Mononuclear cell (primary cell): ENCODE results near the gene NDRG2. TPM values are rescaled to one million over a fixed set of nuclear protein-coding genes. Genes with fewer than 3 reads are reported as not detected.

Source experiments
- H3K27me3 ChIP-seq: 2 replicates; pipeline ENCODE4 v1.6.0; 2011; ENCODE audit warnings: low read length, control low read depth; ENCODE audit not compliant: insufficient read depth
- H3K4me1 ChIP-seq: 2 replicates; pipeline ENCODE4 v1.5.1; 2011; ENCODE audit warnings: mild to moderate bottlenecking, low read length, control low read depth; ENCODE audit not compliant: insufficient read depth
- H3K4me3 ChIP-seq: 2 replicates; pipeline ENCODE4 v1.5.1; 2011; ENCODE audit warnings: mild to moderate bottlenecking, low read length, moderate library complexity
- H3K9me3 ChIP-seq: 2 replicates; pipeline ENCODE4 v1.5.1; 2011; ENCODE audit warnings: low read depth, mild to moderate bottlenecking, control low read depth, low read length
- total RNA-seq: library from RNA; depleted of rRNA; stranded (reverse); fragments of >200 nt; gene quantifications from one replicate; pipeline ENCODE4 v1.2.3, GENCODE V29; 2012

The NDRG2 gene
- total RNA-seq, 1 donor, result 9.7 TPM

DNA sequence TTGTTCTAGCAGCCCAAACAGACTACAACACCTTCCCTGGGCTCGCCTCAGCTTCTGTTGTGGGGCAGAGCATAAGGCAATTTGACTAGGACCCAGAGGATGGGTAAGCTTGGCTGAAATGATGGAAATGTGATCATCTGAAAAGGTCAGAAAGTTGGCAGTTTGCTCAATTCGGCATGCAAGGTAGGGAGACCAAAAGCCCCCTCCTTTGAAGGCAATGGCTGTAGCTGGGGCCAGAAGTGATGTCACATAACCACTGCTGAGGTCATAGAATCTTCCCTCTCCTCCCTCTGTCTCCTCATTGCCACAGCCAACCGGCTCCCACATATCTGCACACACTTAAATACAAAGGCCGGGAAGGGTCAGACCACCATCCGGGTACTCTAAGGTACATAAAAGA is 5.1 kb upstream of the NDRG2 start, which contains the start of gene TPPP2:
TSS of gene TPPP2 (plus strand) at position 301 of the 400 bp plus-strand sequence. CDS start 365 bp downstream, outside the sequence.
- no peak within 1 kb of the TSS for H3K4me3 ChIP-seq
- peaks cover 3% of the 10 kb centered on the region for H3K4me1 ChIP-seq
- H3K27me3 ChIP-seq, result no peaks in the 10 kb centered on the region
- no peaks in the 10 kb centered on the region for H3K9me3 ChIP-seq

DNA sequence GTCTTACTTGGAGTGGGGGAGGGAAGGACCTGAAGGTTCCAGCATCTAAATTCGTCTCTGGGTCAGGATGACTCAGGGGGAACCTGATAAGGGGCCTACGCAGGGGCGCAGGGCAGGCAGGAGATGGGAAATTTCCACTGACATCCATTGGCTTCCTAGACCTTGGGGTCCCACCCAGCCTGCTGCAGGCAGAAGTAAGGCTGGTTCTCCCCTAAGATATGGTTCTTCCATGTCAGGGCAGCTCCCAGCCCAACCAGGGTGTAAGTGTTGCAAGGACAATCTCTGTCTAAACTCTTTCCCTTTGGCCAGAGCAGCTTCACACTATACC is 2.1 kb upstream of the NDRG2 start:
- no peak overlapping the region for H3K4me3 ChIP-seq
- no peaks in the 10 kb centered on the region for H3K9me3 ChIP-seq
- peaks cover 11% of the 10 kb centered on the region for H3K27me3 ChIP-seq
- H3K4me1 ChIP-seq, result peaks cover 21% of the 10 kb centered on the region

DNA sequence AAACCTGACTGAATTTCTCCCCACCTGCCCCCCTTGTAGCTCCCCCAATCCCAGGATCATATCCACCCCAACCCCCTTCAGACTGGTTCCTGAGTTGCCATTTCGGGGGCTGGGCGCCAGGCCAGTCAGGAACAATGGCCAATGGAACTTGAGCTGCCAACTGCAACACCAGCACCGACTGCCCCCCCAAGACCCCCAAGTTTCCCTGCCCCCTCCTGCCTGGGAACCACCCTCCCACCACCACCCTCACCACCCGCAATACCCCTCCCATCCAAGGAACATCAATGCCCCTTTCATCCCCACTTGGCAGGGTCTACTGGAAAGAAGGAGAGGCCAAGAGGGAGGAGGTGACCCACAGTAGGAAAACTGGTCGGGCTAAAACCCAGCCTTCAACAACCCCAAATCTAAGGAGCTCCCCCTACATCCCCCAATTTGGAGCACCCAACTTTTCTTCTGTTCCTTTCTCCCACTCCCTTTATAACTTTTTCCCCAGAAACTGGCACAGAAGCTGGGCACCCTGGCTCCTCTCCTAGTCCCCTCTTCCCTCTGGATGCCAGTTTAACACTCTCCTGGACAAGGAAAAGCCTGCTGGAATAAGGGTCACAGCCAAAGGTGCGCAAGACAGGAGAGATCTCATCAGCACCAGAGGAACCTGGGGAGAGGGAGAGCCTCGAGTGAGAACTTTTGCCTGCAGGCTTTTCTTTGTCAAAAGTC is 1.6 kb upstream of the NDRG2 start:
- Histone ChIP-seq H3K9me3 (no peaks in the 10 kb centered on the region), H3K4me1 (peaks cover 21% of the 10 kb centered on the region), H3K4me3 (no peak overlapping the region), H3K27me3 (peaks cover 11% of the 10 kb centered on the region)

DNA sequence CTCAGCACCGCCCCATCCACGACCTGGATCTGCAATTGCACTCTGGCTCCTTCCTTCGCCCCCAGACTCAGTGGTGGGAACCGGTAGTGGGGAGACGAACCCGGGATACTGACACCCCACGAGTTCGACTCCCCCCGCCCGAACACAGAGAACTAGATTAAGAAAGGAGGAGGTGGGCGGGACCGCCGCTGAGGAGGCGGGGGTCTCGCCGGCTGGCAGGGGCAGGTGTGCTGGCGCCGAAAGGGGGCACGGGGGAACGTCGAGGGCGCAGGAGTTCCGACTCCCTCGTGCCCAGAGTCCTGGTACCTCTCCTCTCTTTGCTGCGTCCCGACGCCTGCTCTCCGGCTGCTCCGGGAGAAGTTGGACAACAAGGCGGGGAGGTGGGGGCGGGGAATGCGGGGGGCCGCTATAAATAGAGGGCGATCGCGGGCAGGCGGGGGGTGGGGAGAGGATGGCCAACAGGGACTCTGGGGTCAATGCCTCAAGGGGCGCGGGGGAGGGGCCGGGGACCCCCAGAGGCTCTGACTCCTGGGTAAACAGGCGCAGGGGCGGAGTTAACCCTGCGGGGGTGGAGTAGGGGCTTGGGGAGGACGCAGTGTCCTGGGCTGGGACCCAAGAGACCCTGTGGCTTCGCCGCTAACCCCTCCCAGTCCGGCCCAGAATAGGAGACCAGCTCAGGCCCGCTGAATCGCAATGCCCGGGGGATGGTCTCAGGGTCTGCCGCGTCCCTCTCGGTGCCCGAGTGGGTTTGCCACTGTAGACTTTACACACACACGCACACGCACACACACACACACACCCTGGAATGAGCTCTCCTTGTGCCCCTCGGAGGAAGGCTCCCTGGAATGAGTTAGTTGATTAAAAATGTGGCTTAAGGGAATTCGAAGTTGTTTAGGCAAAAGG is 761 bp upstream of the NDRG2 start:
- Histone ChIP-seq H3K4me3 (peak overlapping the region; percentile 34), H3K9me3 (no peaks in the 10 kb centered on the region), H3K27me3 (peaks cover 11% of the 10 kb centered on the region), H3K4me1 (peaks cover 21% of the 10 kb centered on the region)

DNA sequence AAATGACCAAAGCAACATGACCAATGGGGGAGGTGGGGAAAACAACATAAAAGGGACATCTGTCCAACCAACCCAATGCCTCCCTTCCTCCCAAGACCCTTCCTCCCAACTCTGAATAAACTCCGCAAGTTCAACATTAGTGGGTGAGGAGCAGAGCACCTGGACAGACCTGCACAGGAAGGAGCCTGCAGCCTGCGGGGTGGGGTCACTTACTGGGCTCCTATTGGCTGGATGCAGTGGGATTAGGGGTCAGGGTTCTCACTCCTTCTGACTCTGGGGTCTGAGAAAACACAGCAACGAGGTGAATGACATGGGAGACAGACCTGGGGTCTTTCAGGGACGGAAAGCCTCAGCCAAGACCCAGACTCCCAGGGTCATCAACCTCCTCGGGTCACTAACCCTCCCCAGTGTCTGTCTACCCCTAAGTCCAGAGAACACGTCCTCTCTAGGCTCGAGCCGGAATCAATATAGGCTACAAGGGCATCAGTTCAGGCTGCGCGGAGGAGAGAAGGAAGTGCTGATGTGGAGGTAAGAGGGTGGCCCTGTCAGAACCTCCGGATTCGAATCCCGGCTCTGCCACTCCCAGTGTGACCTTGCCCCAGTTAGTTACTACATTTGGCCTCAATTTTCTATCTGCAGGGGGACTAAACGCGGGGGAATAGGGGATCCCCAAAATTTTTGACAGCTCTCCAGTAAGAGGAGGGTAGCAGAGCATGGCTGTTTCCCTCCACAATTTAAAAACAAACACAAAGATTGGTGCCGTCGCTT is 860 bp downstream of the NDRG2 start:
- Histone ChIP-seq H3K27me3 (peaks cover 11% of the 10 kb centered on the region), H3K9me3 (no peaks in the 10 kb centered on the region), H3K4me3 (peak overlapping the region; percentile 47), H3K4me1 (peaks cover 21% of the 10 kb centered on the region)

DNA sequence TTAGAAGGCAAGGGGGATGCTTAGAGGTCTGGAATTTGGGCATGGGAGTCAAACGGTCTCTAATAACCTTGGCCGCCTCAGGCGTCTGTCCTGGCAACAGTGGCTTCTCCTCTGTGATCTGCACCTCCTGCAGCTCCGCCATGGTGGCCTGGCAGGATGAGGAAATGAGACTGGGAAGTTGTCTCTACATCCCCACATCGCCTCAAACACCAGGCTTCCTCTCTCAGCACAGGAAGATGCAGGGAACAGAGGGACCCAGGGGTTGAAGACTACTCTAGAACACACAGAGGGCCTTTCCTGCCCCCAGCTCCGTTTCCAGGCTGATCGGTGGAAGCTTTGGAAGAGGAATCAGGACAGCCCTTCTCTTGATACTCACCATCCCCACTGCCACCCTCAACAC is 1.7 kb downstream of the NDRG2 start:
- Histone ChIP-seq H3K4me3 (no peak overlapping the region), H3K4me1 (peaks cover 21% of the 10 kb centered on the region), H3K9me3 (no peaks in the 10 kb centered on the region), H3K27me3 (peaks cover 11% of the 10 kb centered on the region)

DNA sequence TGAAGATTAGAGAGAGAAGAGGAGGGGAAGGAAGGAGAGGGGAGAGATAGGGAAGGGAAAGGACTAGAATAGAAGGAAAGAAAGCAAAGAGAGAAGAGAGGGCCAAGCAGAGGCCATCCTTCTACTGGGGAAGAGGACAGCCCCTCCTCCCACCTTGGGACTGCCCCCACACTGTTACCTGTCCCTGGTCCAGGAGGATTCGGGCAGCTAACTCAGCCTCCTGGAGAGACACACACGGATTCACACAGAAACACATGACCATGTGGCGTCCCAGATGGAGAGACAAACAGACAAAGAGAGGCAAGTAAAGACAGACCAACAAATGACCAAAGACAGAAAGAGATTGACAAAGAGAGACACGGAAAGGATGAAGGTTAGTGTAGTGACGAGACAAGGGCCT is 2.2 kb downstream of the NDRG2 start:
- Histone ChIP-seq H3K9me3 (no peaks in the 10 kb centered on the region), H3K4me1 (peaks cover 21% of the 10 kb centered on the region), H3K4me3 (no peak overlapping the region), H3K27me3 (peaks cover 11% of the 10 kb centered on the region)

DNA sequence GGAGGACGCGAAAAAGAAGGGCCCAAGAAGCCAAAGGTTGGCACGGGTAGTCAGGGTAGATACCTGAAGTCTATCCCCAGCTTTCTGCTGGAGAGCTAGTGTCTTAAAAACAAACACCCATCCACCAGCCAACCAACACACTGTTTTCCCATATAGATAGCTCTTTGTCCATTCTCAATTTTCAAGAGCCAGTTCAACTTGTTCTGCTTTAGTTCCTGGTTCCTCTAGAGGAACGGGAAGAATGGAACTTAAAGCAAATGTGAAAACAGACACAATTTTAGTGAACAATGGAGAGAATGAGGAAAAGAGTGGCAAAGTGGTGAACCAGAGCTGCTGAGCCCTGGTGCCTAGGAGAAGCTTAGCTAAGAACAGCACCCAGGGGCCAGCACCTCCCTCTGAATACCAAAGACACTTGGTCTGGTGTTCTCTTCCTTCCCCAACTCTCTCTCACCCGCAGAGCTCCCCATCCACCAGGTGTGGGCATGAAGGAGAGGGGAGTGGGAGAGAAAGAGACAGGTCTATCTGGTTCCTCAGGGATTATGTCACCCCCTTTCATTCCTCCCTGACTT is 3.8 kb downstream of the NDRG2 start:
- peaks cover 33% of the 10 kb centered on the region for H3K4me1 ChIP-seq
- H3K9me3 ChIP-seq, result no peaks in the 10 kb centered on the region
- peaks cover 11% of the 10 kb centered on the region for H3K27me3 ChIP-seq
- no peak overlapping the region for H3K4me3 ChIP-seq

DNA sequence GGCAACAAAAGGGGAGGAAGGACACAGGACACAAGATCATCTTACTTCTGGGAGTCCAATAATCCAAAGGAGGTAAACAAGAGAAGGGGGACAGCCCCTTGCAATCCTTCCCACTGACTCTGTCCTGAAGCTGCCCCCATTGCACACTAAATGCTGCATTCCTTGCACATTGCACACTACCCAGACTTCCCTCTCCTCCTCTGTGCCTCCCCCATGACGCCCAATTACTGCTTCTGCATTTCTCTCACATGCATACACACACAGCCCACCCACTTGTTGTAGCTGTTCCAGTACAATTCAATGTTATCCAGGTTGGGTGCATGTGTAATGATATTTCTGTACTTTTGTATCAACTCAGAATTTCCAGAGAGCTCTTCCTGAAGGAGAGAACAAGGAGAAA is 5.5 kb downstream of the NDRG2 start:
- Histone ChIP-seq H3K9me3 (no peaks in the 10 kb centered on the region), H3K4me3 (no peak overlapping the region), H3K4me1 (peaks cover 40% of the 10 kb centered on the region), H3K27me3 (peaks cover 7% of the 10 kb centered on the region)

DNA sequence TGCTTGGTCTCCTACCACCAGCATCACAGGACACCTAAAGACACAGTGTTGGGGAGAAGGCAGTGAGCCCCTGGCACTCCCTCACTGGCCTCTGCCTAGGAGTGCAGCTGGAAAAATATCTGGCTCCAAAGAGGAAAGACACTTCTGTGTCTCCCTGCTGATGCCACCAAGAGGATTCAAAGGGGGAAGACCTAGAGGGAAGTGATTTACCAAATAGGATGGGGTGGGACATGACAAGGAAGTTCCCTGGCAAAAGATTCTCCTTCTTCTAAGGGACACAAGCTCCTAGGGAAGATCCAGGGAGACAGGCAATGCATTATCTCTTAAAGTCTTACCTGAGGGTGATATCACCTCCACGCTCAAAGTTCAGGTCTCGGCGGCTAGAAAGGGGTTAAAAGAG is 6.1 kb downstream of the NDRG2 start:
- peaks cover 34% of the 10 kb centered on the region for H3K4me1 ChIP-seq

DNA sequence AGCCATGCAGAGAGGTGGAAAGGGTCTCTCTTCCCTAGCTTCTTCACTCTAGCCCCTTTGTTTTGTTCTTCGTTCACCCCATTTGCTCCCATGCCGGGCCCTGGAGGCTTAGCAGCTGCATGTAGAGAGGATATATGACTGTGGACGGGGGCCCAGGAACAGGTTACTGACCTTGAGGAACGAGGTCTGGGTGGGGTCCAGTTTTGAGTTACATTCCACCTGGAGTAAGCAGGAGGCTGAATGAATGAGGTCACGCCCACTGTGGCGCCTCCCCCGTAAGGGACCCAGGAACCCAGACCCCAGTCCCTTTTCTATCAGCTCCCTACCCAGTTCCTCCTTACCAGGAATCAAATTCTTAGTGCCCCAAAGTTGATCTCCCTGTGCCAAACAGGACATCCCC is 6.6 kb downstream of the NDRG2 start:
- Histone ChIP-seq H3K27me3 (peaks cover under 1% of the 10 kb centered on the region), H3K4me3 (no peak overlapping the region), H3K9me3 (no peaks in the 10 kb centered on the region), H3K4me1 (peaks cover 29% of the 10 kb centered on the region)

More for the DNA sequence above, 6.1 kb downstream of the NDRG2 start:
- H3K4me3 ChIP-seq, result no peak overlapping the region
- H3K27me3 ChIP-seq, result peaks cover 2% of the 10 kb centered on the region
- H3K9me3 ChIP-seq, result no peaks in the 10 kb centered on the region

DNA sequence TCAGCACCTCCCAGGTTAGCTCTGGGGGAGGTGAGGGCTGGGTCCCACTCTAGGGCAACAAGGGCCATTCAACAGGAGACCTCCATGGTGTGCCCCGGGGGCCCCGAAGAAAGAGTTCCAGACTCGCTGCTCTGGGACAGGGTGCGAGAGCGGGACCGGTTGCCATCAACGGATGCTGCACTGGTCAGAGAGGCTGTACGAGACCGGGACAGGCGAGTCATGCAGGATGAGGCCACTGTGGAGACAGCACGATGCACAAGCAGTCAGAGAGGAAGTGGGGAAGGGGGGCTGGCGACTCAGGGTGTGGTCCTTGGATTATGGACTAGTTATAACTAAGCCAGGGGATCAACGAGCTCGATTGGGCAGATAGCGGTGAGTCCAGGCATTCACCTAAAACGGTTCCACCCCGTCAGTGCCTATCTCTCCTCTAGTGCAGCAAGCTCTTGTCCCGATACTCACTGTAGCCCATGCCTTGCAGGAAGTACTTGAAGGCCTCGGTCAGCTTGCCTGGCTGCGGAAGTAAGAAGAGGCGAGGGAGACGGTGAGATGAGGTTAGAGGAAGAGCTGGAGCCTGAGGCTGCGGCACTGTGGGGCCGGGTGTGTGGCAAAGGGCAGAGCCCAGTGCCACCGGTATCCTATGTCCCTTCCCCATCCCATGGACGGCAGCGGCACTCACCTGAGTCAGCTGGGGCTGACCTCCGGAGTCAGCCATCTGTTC is 7.2 kb downstream of the NDRG2 start:
- Histone ChIP-seq H3K27me3 (peaks cover 5% of the 10 kb centered on the region), H3K9me3 (no peaks in the 10 kb centered on the region), H3K4me3 (no peak overlapping the region), H3K4me1 (peaks cover 25% of the 10 kb centered on the region)

DNA sequence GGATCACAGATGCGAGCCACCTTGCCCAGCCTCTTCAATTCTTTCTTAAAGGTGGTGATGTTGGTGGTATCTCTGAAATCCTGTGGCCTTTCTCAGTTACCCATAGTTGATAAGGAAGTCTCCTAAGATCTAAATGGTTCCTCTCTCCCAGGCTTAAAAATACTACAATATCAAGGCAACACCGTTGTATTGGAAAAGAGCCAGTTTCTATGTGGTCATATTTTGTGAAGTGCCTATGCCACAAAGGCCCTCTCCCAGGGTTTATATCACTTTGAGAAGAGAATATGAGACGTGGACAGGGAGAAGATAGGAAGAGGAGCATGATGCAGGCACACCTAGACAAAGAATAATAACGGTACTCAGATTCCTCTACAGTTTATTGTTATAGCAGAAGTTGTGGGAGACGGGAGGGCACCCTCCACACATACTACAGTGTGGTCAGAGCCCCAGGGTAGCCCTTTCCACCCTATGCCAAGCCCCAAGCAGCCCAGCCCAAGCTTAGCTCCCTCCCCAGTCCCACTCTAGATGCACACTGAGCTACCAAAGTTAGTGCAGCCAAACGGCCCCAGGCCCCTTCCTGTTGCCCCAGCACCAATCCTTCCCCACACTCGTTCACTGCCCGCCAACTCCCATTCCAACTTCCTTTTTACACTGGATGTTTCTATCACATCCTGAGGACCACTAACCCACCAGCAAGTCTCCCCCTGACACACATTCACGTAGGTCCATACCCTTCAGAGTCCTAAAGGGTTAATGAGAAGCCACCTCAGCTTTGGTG is 8.3 kb downstream of the NDRG2 start:
- H3K4me1 ChIP-seq, result peaks cover 25% of the 10 kb centered on the region
- H3K27me3 ChIP-seq, result peaks cover 10% of the 10 kb centered on the region
- no peaks in the 10 kb centered on the region for H3K9me3 ChIP-seq
- H3K4me3 ChIP-seq, result no peak overlapping the region

DNA sequence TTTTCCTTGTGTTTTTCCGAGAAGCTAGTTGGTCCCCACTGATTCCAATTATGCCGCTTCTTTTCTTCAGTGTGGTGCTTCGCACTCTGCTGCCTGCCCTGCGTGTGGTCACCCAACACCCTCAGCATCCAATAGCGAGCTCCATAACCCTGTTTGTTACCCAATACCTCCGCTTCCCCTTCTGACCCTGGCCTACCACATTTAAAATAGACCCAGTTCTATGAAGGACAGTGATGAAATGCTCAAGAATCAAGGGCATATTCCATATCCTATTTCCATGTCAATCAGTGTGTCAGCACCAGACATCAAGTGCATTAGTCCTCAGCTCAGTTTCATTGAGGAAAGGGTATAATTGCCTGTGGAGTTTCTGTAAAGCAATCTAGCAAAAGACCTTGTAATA is 9.5 kb downstream of the NDRG2 start:
- Histone ChIP-seq H3K9me3 (no peaks in the 10 kb centered on the region), H3K4me3 (no peak overlapping the region), H3K4me1 (peaks cover 25% of the 10 kb centered on the region), H3K27me3 (peaks cover 10% of the 10 kb centered on the region)
